DND-41 (cell line): ENCODE data around the gene AEN.

Source experiments
- ATAC-seq: fragments of 200-7000 bp; cut with Tn5 transposase; 3 replicates; pipeline ENCODE4 v1.9.1; 2021; ENCODE audit warnings: low read depth; ENCODE audit not compliant: insufficient read depth
- DNase-seq: peaks from one replicate; pipeline ENCODE4 v3.0.0-alpha.2; 2020
- H2AFZ ChIP-seq: 2 replicates; pipeline ENCODE4 v1.6.0; 2012; ENCODE audit warnings: low read depth, low read length
- H3K27ac ChIP-seq: 2 replicates; pipeline ENCODE4 v1.5.1; 2012; ENCODE audit warnings: low read length, inconsistent platforms
- H3K27me3 ChIP-seq: fragments of 200-600 bp; sonication (generic); 2 replicates; pipeline ENCODE4 v1.6.0; 2012; ENCODE audit warnings: low read length, mild to moderate bottlenecking, inconsistent platforms; ENCODE audit not compliant: insufficient read depth, poor library complexity
- H3K36me3 ChIP-seq: 2 replicates; pipeline ENCODE4 v1.5.1; 2012; ENCODE audit warnings: low read length, inconsistent platforms; ENCODE audit not compliant: insufficient read depth
- H3K4me1 ChIP-seq: 2 replicates; pipeline ENCODE4 v1.5.1; 2012; ENCODE audit warnings: mild to moderate bottlenecking, low read length; ENCODE audit not compliant: insufficient read depth
- H3K4me2 ChIP-seq: 2 replicates; pipeline ENCODE4 v1.6.0; 2012; ENCODE audit warnings: mild to moderate bottlenecking, moderate library complexity, low read length, inconsistent platforms; ENCODE audit not compliant: insufficient read depth
- H3K4me3 ChIP-seq, 2 experiments: fragments of 200-600 bp in 1 of 2; shearing (Covaris generic) in 1 of 2; 2 replicates each; pipeline ENCODE4 v1.5.1; 2012 to 2016; ENCODE audit warnings: inconsistent platforms in 2 of 2, low read length in 2 of 2, mild to moderate bottlenecking in 2 of 2, low read depth in 1 of 2, moderate library complexity in 1 of 2
- H3K79me2 ChIP-seq: 2 replicates; pipeline ENCODE4 v1.6.0; 2012; ENCODE audit warnings: low read length, inconsistent platforms; ENCODE audit not compliant: insufficient read depth
- H3K9ac ChIP-seq: 2 replicates; pipeline ENCODE4 v1.6.0; 2012; ENCODE audit warnings: low read depth, mild to moderate bottlenecking, inconsistent platforms, low read length, moderate library complexity
- H3K9me3 ChIP-seq: 2 replicates; pipeline ENCODE4 v1.5.1; 2012; ENCODE audit warnings: low read length, moderate library complexity, mild to moderate bottlenecking, inconsistent platforms; ENCODE audit not compliant: insufficient read depth, severe bottlenecking
- H4K20me1 ChIP-seq: 2 replicates; pipeline ENCODE4 v1.6.0; 2012; ENCODE audit warnings: low read length; ENCODE audit not compliant: insufficient read depth
- CTCF ChIP-seq: IDR thresholded peaks from 2 replicates; pipeline ENCODE4 v1.5.1; 2012; ENCODE audit warnings: borderline replicate concordance, low read length, moderate library complexity, mild to moderate bottlenecking; ENCODE audit not compliant: poor library complexity, severe bottlenecking; ENCODE audit errors: extremely low read depth
- EZH2 ChIP-seq: IDR thresholded peaks from 3 replicates; pipeline ENCODE4 v1.6.1; 2012; ENCODE audit warnings: borderline replicate concordance, low read depth, mild to moderate bottlenecking, moderate library complexity, low read length, inconsistent platforms; ENCODE audit not compliant: severe bottlenecking

AEN gene

GRCh38 chr15:88658070-88658965, 37.2 kb downstream of the AEN start:
- H3K79me2 ChIP-seq = no peaks in the 10 kb centered on the region
- ATAC-seq (no peak), DNase-seq (no peak)
- no peak overlapping the region for H2AFZ ChIP-seq
- H3K27ac ChIP-seq = no peak overlapping the region
- H3K9ac ChIP-seq = no peak overlapping the region
- H3K4me3 ChIP-seq = no peak overlapping the region
- TF ChIP-seq EZH2 = no peak
- TF ChIP-seq CTCF = no peak
- no peaks in the 10 kb centered on the region for H4K20me1 ChIP-seq
- no peaks in the 10 kb centered on the region for H3K36me3 ChIP-seq
- H3K9me3 ChIP-seq = no peaks in the 10 kb centered on the region
- H3K27me3 ChIP-seq = peaks cover 3% of the 10 kb centered on the region
- no peak overlapping the region for H3K4me2 ChIP-seq
- H3K4me1 ChIP-seq = no peaks in the 10 kb centered on the region

- DNase-seq = no peak
- ATAC-seq = no peak
- TF ChIP-seq CTCF = no peak
- no peak for TF ChIP-seq EZH2
- Histone ChIP-seq H3K4me3 (no peak overlapping the region), H4K20me1 (no peaks in the 10 kb centered on the region), H2AFZ (no peak overlapping the region), H3K27ac (no peak overlapping the region), H3K4me2 (no peak overlapping the region), H3K4me1 (no peaks in the 10 kb centered on the region), H3K36me3 (no peaks in the 10 kb centered on the region), H3K9ac (no peak overlapping the region), H3K9me3 (no peaks in the 10 kb centered on the region), H3K79me2 (no peaks in the 10 kb centered on the region), H3K27me3 (peaks cover 3% of the 10 kb centered on the region)
These were observed 38.1 kb downstream of the AEN start for GRCh38 chr15:88658972-88659931.

GRCh38 chr15:88661041-88661700, 40.0 kb downstream of the AEN start:
- no peak overlapping the region for H2AFZ ChIP-seq
- H3K27me3 ChIP-seq = peaks cover 3% of the 10 kb centered on the region
- ATAC-seq (no peak), DNase-seq (no peak)
- TF ChIP-seq CTCF = no peak
- TF ChIP-seq EZH2 = no peak
- no peak overlapping the region for H3K4me2 ChIP-seq
- H3K27ac ChIP-seq = no peak overlapping the region
- no peaks in the 10 kb centered on the region for H3K4me1 ChIP-seq
- H3K4me3 ChIP-seq = no peak overlapping the region
- no peak overlapping the region for H3K9ac ChIP-seq
- no peaks in the 10 kb centered on the region for H3K36me3 ChIP-seq
- no peaks in the 10 kb centered on the region for H4K20me1 ChIP-seq
- H3K9me3 ChIP-seq = no peaks in the 10 kb centered on the region
- H3K79me2 ChIP-seq = no peaks in the 10 kb centered on the region
